HG03469 (cell line): ENCODE results near the gene MEOX1.

Experiments used
- ATAC-seq: cut with Tn5 transposase; IDR thresholded peaks from one replicate; pipeline ENCODE4 v1.9.1; 2021; ENCODE audit warnings: mild to moderate bottlenecking, moderate library complexity, moderate number of reproducible peaks; ENCODE audit not compliant: unreplicated experiment

The MEOX1 gene

GRCh38 chr17:43597624-43598356 lies 63.9 kb downstream of the MEOX1 start:
- ATAC-seq = no peak

DNA sequence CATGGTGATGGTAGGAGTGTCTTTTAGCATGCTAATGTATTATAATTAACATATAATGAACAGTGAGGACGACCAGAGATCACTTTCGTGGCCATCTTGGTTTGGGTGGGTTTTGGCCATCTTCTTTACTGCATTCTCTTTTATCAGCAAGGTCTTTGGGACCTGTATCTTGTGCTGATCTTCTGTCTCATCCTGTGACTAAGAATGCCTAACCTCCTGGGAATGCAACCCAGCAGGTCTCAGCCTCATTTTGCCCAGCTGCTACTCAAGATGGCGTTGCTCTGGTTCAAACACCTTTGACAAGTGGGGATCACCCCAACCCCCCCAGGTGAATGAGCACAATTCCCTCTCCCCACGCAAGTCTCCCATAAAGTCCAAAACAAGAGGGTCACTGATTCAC lies 66.3 kb downstream of the MEOX1 start:
- no peak for ATAC-seq

DNA sequence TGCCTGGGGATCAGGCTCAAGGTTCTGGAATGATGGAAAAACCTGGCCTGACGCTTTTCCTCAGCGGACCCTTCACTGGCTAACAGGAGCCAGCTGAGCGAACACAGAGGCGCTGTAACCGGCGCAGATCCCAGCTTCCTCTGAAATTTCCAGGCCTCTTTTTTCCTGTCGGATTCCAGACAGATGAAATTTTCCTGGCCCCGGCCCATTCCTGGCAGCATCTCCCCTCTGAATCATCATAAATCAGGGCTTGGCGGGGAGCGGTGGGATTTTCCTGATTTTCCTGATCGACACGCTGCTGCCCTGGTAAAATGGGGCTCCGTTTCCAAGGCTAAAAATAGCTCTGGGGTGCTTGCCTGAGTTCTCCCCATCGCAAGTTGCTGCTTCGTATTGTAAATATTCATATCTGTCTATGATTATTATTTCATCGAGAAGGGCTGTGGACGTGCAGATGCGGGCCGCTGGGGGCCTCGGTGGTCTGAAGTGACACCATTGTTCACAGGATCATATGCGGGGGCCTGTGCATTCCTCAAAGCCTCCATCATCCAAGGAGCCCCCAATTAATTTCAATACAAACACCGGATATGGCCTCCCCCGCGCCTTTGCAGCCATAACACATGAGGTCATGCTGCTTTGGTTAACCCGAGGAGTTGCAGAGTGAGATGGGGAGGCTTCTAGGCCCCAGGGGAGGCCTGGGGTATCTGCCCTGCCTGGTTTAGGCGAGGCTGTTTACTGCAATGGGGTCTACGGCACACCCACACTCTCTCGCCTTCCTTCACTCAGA lies 69.8 kb downstream of the MEOX1 start:
- no peak for ATAC-seq

- ATAC-seq = no peak
Measured at GRCh38 chr17:43591001-43591400, 70.7 kb downstream of the MEOX1 start.
